Activated T-cell treated with anti-CD3 and anti-CD28 coated beads, Interleukin-2, amount 50 U/mL, for 48 hours (primary cell): ENCODE measurements around the gene ZNF138.

Experiments used
- DNase-seq, 2 experiments: peaks; one replicate each; pipeline ENCODE4 v3.0.0-alpha.2; 2020

Gene ZNF138

GRCh38 chr7:64876792-64877713 lies 82.8 kb downstream of the ZNF138 start:
- DNase-seq: peak; percentile 73 to 78

DNA sequence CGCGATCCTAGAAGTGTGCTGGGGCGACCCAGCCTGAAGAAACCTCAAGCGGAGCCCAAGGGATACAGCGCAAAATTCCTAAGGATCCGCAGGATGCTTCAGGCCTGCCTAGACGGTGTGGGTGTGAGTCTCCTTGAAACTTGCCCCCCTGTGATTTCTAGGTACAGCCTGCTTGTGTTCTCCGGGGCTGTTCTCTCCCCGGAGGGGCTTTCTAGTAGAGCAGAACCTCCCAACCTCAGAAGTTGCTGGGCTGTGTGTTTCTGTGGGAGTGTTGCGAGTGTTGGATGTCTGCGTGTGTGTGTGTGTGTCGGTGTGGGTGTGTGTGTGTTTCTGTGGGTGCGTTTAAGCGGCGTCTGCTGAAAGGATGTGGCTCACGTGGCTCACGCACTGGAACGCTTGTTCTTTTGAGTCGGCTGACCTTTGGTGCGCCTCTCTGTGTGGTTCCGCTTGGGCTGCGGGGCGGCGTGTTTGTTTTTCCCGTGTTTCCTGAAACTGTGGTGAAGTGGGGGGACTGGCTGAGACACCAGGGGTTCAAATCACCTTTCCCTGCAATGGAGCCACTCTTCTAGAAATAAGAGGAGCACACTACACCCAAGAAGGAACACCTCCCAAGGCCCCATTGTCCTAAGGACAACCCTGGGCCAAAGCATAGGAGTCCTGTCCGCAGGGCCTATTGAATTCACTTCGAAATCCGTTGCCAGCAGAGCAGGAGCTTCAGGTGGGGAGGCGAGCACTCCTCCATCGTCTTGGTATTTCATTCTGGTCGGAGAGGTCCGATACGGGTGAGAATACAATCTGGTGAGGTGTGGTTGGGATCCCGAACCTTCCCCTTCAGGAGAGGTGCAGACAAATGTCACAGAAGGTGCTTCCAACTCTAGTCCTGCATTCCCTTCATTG lies 83.7 kb downstream of the ZNF138 start:
- no peak for DNase-seq

DNA sequence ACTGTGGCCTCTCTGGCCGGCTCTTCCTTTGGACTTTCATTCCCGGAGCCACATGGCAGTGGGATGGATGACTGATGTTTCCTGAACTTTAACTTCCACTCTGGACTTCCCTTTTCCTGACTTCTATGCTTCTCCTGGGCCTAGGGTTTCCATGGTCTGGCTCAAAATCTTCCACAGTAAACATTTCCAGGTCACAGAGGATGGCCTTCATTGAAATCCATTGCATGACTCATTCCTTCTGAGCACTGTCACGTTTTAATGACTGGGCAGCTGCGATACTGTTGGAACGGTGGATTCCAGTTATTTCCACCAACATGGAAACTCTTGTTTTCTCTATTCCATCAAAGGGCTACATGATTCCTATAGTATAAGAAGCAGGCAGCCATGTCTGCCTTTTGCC lies 84.5 kb downstream of the ZNF138 start:
- DNase-seq: no peak

GRCh38 chr7:64879086-64879730 lies 85.0 kb downstream of the ZNF138 start:
- no peak for DNase-seq

- no peak for DNase-seq
These were observed 85.6 kb downstream of the ZNF138 start for GRCh38 chr7:64879800-64880199.

DNA sequence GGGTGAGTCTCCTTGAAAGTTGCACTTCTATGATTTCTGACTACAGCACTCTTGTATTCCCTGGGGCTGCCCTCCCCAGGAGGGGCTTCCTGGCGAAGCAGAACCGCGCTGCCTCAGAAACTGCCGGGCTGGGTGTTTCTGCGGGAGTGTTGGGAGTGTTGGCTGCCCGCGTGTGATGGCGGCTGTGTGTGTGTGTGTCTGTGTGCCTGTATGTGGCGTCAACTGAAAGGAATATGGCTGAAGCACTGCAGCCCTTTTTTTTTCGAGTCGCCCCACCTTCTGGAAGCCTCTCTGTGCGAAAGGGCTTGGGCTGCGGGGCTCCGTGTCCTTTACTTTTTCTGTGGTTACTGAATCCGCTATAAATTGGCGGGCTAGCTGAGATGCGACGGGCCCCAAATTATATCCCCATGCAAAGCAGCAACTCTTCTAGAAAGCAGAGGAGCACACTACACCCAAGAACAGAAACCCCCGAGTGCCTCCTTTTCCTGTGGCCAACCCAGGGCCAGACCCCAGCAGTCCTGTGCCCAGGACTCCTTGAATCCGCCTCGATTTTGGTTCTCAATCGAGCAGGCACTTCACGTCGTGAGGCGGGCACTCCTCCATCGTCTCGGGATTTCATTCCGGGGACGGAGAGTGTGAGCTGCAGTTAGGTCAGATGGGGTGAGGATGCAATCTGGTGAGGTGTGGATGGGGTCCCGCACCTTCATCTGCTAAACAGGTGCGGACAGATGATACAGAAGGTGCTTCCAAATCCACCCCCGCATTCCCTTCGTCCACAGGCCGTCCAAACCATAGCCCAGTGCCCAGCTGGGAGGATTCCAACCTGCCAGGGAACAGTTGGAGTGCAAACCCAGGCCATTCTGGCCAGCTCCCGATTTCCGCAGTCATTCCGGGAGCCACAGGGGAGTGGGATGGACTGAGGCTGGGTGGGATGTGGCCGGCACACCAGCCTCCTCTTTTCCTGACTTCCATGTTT lies 86.4 kb downstream of the ZNF138 start:
- DNase-seq: no peak

- no peak for DNase-seq
These were observed 87.4 kb downstream of the ZNF138 start for GRCh38 chr7:64881461-64882287.

GRCh38 chr7:64882341-64883112 lies 88.3 kb downstream of the ZNF138 start:
- DNase-seq: peak; percentile 34 to 46
